Left ventricle myocardium inferior (tissue), 1 donor: ENCODE results near the gene BRD3. TPM values are rescaled to one million over a fixed set of nuclear protein-coding genes. Genes with fewer than 3 reads are reported as not detected.
A peak's percentile ranks its signal among the peaks of the same experiment; 100 is the strongest.

Experiments used
- DNase-seq: peaks from one replicate; pipeline ENCODE4 v3.0.0-alpha.2; 2020
- H3K27ac ChIP-seq: fragments of 200-600 bp; replicated peaks from 2 replicates; pipeline ENCODE4 v1.8.0; 2021
- H3K27me3 ChIP-seq: fragments of 200-600 bp; 2 replicates; pipeline ENCODE4 v1.8.0; 2021; ENCODE audit warnings: low read depth
- H3K36me3 ChIP-seq: fragments of 200-600 bp; 2 replicates; pipeline ENCODE4 v1.8.0; 2021
- H3K4me1 ChIP-seq: fragments of 200-600 bp; 2 replicates; pipeline ENCODE4 v1.8.0; 2021
- H3K4me3 ChIP-seq: fragments of 200-600 bp; 2 replicates; pipeline ENCODE4 v1.8.0; 2021; ENCODE audit warnings: mild to moderate bottlenecking, moderate library complexity
- H3K9me3 ChIP-seq: fragments of 200-600 bp; replicated peaks from 2 replicates; pipeline ENCODE4 v1.8.0; 2021
- intact Hi-C: fragments of 100-400 bp; cut with micrococcal nuclease; formaldehyde crosslinking; loops from one replicate; pipeline ENCODE4 v1.11.0; 2022
- total RNA-seq: library from RNA; stranded (reverse); fragmentation: NEBNext Ultra II Directional; extraction: Animal tissue kit (Norgen Biotek cat#: 25700); gene quantifications from one replicate; pipeline ENCODE4 v1.2.1, GENCODE V29; 2021
- TF ChIP-seq, protein P1 (sequence below): fragments of 200-600 bp; IDR thresholded peaks from 2 replicates; pipeline ENCODE4 v1.8.0; 2021; ENCODE audit warnings: antibody characterized with exemption, mild to moderate bottlenecking, borderline replicate concordance
- donor health status: DM: no; HTN: yes; CAD: no; lungs with severe emphysema.

BRD3 gene
- total RNA-seq, 1 donor from 2014 or later = 24.7 TPM

DNA sequence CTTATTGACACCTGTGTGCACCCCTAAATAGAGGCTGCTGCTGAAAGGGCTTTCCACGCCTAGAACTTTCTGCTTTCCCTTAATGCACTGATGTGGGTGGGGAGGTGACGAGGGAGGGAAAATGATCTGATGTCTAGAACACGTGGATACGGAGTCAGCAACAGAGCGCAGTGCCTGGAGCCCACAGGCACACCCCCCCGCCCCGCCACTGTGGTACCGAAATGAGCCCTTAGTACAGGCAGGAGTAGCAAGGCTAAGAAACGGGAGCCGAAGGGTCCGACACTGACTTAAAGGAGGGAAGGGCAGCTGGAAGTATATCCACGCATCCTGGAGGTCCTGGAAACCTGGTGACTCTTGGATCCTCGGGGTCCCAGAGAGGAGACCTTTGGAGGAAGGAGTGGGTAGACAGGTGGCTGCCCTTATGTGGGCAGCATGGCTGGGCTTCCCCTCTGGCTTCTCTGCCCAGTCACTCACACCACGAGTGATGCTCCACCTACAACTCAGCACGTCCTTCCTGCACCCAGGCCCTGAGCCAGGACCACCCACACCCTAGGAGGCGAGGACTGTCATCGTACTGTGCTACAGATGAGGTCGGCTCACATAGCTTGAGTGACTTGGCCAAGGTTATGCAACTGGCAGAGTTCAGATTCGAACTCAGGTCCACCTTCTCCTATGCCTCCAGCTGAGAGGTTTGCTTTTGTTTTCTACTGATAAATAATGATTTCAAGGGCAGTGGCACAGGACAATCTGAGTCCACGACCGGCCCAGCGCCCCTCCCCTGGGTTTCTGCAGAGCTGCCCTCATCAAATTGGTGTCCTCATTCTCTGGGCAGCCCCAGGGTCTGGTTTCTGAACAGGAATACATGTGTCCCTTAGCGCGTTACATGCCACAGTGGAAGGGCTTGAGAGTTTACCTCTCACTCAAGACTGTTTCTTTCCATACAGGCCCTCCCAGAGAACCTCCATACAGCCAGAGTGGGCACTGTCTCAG, 71.0 kb downstream of the BRD3 start:
- no peak overlapping the region for H3K27ac ChIP-seq
- TF ChIP-seq, protein P1, sequence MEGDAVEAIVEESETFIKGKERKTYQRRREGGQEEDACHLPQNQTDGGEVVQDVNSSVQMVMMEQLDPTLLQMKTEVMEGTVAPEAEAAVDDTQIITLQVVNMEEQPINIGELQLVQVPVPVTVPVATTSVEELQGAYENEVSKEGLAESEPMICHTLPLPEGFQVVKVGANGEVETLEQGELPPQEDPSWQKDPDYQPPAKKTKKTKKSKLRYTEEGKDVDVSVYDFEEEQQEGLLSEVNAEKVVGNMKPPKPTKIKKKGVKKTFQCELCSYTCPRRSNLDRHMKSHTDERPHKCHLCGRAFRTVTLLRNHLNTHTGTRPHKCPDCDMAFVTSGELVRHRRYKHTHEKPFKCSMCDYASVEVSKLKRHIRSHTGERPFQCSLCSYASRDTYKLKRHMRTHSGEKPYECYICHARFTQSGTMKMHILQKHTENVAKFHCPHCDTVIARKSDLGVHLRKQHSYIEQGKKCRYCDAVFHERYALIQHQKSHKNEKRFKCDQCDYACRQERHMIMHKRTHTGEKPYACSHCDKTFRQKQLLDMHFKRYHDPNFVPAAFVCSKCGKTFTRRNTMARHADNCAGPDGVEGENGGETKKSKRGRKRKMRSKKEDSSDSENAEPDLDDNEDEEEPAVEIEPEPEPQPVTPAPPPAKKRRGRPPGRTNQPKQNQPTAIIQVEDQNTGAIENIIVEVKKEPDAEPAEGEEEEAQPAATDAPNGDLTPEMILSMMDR = no peak
- no peak overlapping the region for H3K4me3 ChIP-seq
- no peaks in the 10 kb centered on the region for H3K36me3 ChIP-seq
- intact Hi-C loops = no loop called here
- H3K9me3 ChIP-seq = no peaks in the 10 kb centered on the region
- peaks cover 19% of the 10 kb centered on the region for H3K4me1 ChIP-seq
- no peak for DNase-seq
- H3K27me3 ChIP-seq = peaks cover 10% of the 10 kb centered on the region

DNA sequence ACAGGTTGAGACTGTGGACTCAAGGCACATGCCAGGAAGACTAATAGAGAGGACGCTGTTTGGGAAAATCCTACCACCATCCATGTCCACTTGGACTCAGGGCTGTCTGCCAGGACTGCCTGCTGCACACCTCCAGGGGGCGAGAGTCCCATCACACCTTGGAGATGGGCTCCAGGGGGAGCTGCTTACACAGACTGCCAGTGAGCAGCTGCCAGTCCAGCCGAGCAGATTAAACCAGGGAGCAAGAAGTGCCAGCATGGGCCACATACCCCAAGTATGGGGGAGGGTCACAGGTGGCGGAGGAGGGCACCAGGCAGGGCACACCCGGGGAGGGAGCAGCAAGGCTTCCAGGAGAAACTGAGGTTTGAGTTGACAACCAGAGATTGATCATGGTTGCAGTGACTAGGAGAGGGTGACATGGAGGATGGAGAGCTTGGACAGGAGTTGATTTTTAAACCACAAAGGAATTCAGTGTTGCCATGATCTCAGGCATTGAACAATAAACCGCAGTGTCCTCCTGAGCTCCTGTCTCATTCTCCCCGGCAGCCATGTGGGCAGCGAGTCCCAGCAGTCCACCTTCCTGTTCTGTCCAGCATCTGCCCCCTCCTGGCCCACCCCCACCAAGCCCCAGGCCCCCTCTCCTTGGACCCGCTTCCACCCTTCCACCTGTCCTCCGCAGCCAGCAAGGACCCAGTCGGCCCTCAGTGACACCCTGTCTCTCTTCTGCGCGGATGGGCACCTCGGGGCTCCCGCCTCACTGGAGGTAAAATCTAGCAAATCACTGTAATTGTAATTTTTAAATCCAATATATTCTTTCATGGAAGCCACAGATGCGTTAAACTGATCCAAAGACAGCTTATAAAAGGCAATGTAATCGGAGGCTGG, 72.6 kb downstream of the BRD3 start:
- no peak for DNase-seq
- no peaks in the 10 kb centered on the region for H3K36me3 ChIP-seq
- peaks cover 15% of the 10 kb centered on the region for H3K27me3 ChIP-seq
- no peaks in the 10 kb centered on the region for H3K9me3 ChIP-seq
- no peak overlapping the region for H3K4me3 ChIP-seq
- intact Hi-C loops = no loop called here
- TF ChIP-seq, protein P1 = no peak
- H3K27ac ChIP-seq = no peak overlapping the region
- peaks cover 34% of the 10 kb centered on the region for H3K4me1 ChIP-seq

DNA sequence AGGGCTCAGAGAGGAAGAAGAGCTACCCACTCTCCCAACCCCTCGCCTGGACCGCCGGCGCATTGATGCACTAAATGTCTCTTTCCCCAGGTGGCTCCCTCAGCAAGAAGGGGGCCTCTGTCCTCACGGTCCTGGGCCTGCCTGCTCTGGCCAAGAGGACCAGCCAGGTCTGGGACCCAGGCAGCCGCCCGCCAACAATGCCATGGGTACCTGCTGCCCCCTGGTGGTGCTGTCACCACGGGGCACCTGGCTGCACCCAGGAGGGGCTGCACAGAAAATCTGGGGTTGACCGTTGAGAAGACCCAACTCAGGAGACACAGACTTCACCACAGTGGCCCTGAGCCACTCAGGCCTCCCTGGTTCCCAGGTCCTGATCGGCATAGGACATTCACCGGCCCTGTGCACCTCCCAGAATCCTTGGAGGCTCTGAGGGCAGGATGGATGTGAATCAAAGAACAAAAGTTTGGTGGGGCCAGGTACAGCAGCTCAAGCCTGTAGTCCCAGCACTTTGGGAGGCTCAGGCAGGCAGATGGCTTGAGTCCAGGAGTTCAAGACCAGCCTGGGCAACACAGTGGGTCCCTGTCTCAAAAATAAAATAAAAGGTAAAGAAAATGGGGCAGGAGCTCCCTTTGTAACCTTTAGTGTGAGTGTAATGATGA, 73.3 kb downstream of the BRD3 start:
- H3K27me3 ChIP-seq = peaks cover 15% of the 10 kb centered on the region
- TF ChIP-seq, protein P1 = peak; percentile 99
- intact Hi-C loops = loop anchor here (5.0 kb wide), 1 partner anchor 202 kb away; no protein-coding TSS in a partner anchor

DNA sequence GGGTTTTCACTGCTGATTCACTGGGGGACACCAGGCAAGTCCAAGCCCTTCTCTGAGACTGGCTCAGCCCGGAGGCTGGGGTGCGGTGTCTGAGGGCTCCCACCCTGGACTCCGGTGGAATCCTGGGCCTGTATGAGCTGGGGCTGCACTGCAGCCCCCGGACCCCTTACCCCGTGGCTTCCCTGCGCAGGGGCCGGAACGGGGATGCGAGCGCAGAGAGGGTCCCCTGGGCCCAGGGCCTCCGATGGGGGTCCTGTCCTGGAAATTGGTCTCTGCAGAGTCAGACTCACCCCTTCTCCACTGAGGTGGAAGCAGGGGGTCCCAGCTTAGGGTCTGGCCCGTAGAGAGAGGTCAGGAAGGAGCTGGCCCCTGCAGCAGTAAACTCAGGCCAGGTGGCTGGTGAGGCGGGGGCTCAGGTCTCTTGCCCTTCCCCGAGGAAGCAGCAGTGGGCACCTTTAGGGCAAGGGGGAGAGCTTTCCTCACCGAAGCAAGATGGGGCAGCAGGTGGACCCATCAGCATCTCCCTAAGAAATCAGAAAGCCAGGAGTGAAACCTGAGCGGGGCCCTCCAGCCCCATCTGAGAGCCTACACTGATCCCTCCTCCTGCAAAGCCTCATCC, 74.1 kb downstream of the BRD3 start:
- no peak for DNase-seq
- H3K9me3 ChIP-seq = no peaks in the 10 kb centered on the region
- intact Hi-C loops = loop anchor here (5.0 kb wide), 1 partner anchor 201 kb away; no protein-coding TSS in a partner anchor
- TF ChIP-seq, protein P1 = no peak
- peak overlapping the region; percentile 93 for H3K27ac ChIP-seq
- no peaks in the 10 kb centered on the region for H3K36me3 ChIP-seq
- peaks cover 35% of the 10 kb centered on the region for H3K4me1 ChIP-seq
- H3K4me3 ChIP-seq = peak overlapping the region; percentile 70
- peaks cover 15% of the 10 kb centered on the region for H3K27me3 ChIP-seq

More for the DNA sequence above, 73.3 kb downstream of the BRD3 start:
- Histone ChIP-seq H3K36me3 (no peaks in the 10 kb centered on the region), H3K9me3 (no peaks in the 10 kb centered on the region), H3K4me3 (no peak overlapping the region), H3K4me1 (peaks cover 35% of the 10 kb centered on the region), H3K27ac (no peak overlapping the region)
- peak; percentile 78 for DNase-seq
